GM18951 (cell line): ENCODE data around the gene IGF2BP2.
"Not testable (repeated sequence)": the region's sequence is repeated elsewhere in the genome, so short reads cannot be mapped to it uniquely, and the experiment has no call there.

Experiments
- POLR2A ChIP-seq: IDR thresholded peaks from 4 replicates; pipeline ENCODE4 v1.6.1; 2011; ENCODE audit warnings: mild to moderate bottlenecking; ENCODE audit not compliant: insufficient read length, insufficient read depth; ENCODE audit errors: extremely low read depth
- in situ Hi-C: fragments of 300-500 bp; cut with MboI; formaldehyde crosslinking; loops from one replicate; pipeline ENCODE4 v1.12.0; 2022; ENCODE audit warnings: low sequenced_read_pairs, mixed read lengths, inconsistent platforms; ENCODE audit not compliant: unreplicated experiment

Gene IGF2BP2

DNA sequence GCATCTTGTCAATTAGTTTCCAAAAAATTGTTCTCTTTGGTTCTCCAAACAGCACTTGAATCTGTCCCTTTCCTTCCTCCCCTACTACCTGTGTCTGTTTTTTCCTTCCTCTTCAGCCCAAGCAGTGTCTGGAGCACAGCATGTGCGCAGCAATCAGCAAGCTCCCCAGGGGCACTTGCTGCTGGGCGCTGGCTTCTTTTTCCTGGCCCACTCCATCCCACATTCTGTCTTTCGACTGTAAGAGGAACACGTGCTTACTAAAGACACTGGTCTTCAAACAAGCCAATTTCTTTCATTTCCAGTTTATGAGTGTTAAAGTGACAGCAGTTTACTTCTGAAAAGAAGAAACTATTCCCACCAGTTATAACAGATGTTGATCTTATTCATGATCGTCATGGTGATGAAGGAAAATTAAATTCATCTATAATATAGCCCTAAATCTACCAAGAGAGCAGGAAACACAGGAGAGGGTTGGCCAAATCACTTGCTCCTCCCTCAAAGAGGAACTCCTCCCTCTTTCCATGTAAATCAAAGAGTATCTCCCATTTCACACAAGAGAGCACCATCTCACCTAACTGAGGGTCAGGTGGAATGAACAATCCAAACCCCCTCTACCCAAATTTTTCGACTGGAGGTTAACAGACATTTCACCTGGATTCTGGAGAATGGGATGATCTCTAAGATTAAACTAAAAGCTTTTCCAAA is 115.4 kb downstream of the IGF2BP2 start:
- in situ Hi-C loops, result no loop called here

DNA sequence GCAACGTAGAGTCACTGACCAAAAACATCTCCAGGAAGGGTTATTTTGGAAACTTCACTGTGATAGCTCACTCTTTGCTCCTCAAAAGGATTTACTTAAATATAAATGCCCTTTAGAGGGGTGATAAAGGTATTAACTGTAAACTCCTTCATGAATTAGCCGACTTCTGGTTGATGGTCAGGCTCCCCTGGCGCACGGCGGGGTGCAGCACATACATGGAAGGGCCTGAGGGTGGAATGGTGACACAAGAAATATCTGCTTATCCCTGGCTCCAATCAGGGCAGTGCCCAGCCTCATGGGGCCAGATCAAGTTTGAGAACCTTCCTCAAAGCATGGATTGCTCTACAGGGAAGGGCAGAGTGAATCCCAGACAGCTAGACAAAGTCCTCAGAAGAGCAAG is 116.5 kb downstream of the IGF2BP2 start:
- TF ChIP-seq POLR2A, result no peak

More for the DNA sequence above, 115.4 kb downstream of the IGF2BP2 start:
- no peak for TF ChIP-seq POLR2A

DNA sequence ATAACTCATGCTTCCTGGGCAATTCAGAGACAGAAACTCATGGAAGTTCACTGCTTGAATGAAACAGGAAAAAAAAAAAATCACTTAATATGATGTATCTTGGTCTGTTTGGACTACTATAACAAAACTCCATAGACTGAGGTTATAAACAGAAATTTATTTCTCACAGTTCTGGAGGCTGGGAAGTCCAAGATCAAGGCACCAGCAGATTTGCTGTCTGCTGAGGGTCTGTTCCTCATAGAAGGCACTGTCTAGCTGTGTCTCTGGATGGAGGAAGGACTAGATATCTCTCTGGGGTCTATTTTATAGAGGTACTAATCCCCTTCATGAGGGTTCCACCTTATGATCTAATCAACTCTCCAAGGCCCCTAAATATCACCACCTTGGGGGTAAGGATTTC is 119.3 kb downstream of the IGF2BP2 start:
- in situ Hi-C loops, result no loop called here
- no peak for TF ChIP-seq POLR2A

More for the DNA sequence above, 116.5 kb downstream of the IGF2BP2 start:
- in situ Hi-C loops, result no loop called here

DNA sequence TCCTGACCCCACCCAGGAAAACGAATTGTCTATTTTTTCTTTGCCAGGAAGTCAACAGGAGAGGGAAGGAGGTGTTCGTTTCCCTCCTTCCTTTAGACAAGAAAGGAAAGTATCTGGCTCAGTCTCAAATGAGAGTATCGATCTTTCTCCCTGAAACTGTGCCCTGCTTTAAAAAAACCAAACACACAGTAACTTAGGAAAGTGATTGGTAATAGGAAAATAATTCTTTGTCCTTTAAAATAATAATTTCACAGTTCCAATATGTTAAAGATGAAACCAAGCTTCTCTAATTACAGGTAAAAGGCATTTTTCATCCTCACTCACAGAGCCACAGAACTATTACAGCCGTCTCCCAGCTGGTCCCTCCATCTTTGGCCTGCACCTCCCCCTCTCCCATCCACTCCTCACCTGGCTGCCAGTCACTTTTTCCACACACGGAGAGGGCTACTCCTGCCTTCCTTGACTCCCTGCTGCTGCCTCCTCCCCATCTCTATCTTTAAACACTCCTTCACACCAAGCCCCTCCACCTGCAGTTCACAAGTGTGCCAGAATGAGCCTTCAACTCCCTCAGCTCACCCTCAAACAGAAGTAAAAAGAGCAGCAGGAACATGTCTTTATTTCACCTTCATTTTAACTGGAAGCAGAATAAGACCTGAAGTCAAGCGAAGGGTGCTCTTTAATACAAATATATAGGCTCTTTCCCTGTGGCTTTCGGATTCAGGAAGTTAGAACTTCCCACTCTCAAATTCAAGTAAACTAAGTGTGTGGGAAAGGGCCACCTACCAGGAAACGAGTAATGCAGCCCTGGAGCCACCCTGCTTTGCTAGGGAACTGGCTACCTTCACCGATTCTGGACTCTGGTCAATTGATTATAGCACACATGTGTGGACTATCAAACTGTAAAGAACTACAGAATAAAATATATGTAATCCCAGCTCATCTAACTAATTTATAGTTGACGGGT is 122.3 kb downstream of the IGF2BP2 start:
- in situ Hi-C loops, result no loop called here
- no peak for TF ChIP-seq POLR2A

DNA sequence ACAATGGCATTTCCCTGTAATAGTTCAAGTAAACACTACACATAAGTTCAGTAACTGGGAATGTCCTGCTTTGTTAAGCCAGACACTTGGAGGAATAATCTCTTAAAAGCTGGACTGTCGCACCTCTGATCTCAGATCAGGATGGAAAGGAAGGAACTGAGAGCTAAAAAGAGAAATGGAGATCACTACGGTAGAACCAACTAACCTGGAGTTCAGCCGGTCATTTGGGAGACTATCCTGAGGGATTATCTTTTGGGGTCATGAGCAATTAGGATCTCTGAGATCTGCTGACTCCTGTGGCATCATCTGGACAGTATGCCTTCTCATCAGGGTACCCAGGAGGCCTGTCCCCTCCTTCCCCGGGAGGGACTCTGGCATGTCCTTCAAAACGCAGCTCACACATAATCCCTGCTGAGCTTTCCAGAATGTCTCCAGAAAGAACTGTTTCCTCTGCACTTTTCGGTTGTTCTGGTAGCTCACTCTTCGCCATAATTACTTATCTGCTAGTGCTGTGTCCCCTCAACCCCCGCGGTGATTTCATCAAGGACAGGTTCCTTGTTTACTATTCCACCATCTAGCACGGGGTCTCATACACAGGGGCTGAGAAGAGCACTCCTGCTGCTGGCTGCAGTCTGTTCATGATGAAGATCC is 123.1 kb downstream of the IGF2BP2 start:
- in situ Hi-C loops, result no loop called here
- TF ChIP-seq POLR2A, result no peak

DNA sequence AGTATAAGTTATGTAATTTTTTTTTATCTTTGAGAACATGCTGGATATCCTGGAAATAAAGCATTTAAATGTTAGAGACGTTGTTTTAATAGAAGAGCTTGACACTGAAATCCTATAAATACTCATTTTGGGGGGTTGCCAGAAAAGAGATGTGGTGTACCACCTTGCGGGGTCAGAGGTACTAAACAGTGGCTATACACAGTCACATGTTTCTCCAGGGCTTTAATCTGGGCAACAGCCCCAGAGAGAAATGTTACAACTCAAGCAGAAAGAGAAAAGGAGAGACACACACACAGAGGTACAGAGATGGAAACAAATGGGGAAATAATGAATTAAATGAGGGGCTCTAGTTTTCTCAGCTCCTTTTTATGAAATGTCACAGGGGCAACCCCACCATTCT is 124.9 kb downstream of the IGF2BP2 start:
- in situ Hi-C loops, result no loop called here
- TF ChIP-seq POLR2A, result no peak

DNA sequence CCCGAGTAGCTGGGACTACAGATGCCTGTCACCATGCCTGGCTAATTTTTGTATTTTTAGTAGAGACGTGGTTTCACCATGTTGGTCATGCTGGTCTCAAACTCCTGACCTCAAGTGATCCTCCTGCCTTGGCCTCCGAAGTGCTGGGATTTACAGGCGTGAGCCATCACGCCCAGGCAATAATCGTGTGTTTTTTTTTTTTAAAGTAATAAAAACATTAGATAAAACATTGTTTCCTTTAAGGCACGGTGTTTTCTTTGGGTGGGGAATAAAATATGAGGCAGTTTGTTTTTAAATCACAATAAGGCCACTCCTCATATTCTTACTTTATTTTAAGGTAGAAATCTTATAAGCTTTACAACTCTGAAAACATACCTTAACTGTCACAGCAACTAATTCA is 127.6 kb downstream of the IGF2BP2 start:
- in situ Hi-C loops, result not testable (repeated sequence)

DNA sequence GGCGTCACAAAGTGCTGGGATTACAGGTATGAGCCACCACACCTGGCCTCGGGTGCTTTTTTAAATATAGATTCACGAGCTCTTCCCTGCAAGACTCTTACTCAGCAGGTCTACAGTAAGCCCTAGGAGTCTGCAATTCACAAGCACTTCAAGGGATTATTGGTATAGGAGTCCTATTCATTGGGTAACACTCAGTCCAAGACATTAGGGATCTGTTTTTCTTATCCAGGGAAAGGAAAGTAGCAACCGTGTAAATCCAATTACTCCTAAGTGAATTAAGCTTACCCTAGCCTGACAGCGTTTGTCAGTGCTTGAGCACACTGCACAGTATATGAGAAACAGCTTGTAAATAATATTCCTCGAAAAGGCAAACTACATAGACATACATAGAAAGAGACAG is 128.8 kb downstream of the IGF2BP2 start:
- no peak for TF ChIP-seq POLR2A
- in situ Hi-C loops, result no loop called here

DNA sequence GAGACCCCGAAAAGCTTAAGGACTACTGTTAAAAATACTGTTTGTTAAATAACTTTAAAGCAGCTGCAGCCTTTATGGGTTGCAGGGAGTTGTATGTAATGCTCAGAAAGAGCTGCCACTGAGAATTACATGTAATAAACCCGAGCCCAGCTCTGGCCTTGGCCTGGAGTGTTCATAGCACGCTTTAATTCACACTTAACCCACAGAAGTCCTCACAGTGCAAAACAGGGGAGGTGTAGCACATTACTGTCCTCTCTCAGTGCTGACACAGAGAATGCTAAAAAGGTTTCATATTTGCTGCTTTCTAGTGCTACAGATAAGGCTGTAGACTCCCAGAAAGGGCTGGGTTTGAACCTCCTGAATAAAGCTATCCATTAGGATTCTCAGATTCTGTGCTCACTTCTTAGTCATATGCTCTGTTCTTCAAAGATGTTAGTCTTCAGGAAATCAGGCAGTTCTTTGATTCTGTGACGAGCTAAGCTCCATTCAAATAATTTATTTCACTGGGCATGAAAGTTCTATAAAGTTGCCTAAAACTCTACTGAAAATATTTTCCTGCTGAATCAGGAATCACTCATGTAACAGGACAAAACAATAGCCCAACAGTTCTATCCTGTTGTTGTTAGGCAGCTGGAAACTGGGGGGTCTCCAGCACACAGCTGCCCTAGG is 130.7 kb downstream of the IGF2BP2 start:
- in situ Hi-C loops, result no loop called here
- no peak for TF ChIP-seq POLR2A

DNA sequence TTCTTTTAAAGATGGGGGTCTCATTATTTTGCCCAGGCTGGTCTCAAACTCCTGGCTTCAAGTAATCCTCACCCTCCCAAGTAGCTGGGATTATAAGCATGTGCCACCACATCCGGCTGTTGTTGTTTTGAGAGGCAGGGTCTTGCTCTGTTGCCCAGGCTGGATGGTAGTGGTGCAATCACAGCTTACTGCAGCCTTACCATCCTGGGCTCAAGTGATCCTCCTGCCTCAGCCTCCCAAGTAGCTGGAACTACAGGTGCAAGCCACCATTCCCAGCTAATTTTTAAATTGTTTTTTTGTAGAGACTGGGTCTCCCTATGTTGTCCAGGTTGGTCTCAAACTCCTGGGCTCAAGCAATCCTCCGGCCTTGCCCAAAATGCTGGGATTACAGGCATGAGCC is 133.2 kb downstream of the IGF2BP2 start:
- no peak for TF ChIP-seq POLR2A
- in situ Hi-C loops, result no loop called here

DNA sequence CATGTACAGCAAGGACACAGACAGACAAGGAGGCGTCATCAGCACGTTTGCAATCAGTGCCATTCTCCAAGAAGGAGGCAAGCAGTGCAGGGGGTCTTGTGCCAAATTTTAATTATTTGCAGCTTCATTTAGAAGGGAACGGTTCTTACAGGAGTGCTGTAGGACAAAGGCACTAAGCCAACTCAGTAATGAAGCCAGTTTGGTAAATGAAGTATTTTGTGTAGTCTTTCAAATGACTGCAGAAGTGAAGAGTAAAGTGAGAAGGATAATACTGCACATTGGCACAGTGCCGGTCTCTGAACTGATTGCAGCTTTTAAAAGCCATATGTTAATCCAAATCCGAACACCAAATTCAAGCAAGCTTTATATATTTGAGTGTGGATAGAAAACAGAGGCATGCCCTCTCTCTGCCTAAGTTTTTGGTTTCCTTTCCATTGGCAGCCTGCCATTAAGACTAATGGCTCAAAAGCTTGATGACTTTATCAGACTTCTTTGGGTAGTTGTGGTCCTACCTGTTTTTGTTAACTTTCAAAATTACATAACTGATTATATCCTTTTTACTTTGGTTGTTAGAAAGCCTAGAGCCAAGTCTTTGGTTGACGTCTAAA is 137.5 kb downstream of the IGF2BP2 start:
- in situ Hi-C loops, result no loop called here
- TF ChIP-seq POLR2A, result no peak

DNA sequence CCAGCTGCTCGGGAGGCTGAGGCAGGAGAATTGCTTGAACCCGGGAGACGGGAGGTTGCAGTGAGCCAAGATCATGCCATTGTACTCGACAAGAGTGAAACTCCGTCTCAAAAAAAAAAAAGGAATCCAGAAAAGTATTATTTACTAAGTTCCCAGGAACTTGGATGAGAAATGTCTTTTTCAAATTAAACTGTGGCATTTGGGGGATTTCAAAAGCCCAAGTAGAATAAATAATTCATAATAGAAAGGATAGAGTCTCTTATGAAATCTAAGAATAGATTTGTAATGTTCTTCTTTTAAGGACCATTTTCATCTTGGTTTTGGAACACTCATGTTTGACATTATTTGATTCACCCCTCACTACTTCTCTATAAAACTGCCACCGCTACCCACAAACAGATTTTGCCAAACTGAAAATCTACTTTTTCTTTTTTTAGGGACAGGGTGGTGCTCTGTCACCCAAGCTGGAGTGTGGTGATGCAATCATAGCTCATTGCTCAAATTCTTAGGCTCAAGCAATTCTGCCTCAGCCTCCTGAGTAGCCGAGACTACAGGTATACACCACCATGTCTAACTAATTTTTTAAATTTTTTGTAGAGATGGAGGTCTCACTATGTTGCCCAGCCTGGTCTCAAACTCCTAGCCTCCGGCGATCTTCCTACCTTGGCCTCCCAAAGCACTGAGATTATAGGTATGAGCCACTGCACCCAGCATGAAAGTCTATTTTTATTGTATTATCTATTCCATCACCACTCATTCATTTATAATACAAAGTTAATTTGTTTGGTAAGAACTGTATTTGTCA is 139.4 kb downstream of the IGF2BP2 start:
- in situ Hi-C loops, result no loop called here
- TF ChIP-seq POLR2A, result no peak
